NT2/D1 (cell line): ENCODE measurements around the gene OR4E2.

Source experiments
- DNase-seq: peaks from one replicate; pipeline ENCODE4 v3.0.0-alpha.2; 2011; ENCODE audit warnings: low read depth, low spot score
- H3K27me3 ChIP-seq: 2 replicates; pipeline ENCODE4 v1.6.0; 2011; ENCODE audit warnings: mild to moderate bottlenecking; ENCODE audit not compliant: insufficient read length, insufficient read depth
- H3K36me3 ChIP-seq: 2 replicates; pipeline ENCODE4 v1.6.1; 2011; ENCODE audit warnings: mild to moderate bottlenecking, low read length, mixed read lengths; ENCODE audit not compliant: insufficient read depth, insufficient read length
- H3K4me1 ChIP-seq: 2 replicates; pipeline ENCODE4 v1.5.1; 2011; ENCODE audit not compliant: insufficient read depth, insufficient read length
- H3K4me3 ChIP-seq: 2 replicates; pipeline ENCODE4 v1.5.1; 2011; ENCODE audit warnings: low read depth; ENCODE audit not compliant: insufficient read length
- H3K9ac ChIP-seq: 2 replicates; pipeline ENCODE4 v1.6.0; 2011; ENCODE audit warnings: low read depth; ENCODE audit not compliant: insufficient read length
- H3K9me3 ChIP-seq: 2 replicates; pipeline ENCODE4 v1.5.1; 2011; ENCODE audit warnings: mild to moderate bottlenecking, low read length; ENCODE audit not compliant: insufficient read depth
- SUZ12 ChIP-seq: IDR thresholded peaks from 2 replicates; pipeline ENCODE4 v1.6.1; 2011; ENCODE audit not compliant: insufficient read length, insufficient read depth; ENCODE audit errors: extremely low read depth
- YY1 ChIP-seq: IDR thresholded peaks from 2 replicates; pipeline ENCODE4 v1.6.1; 2011; ENCODE audit not compliant: insufficient read length, insufficient read depth
- ZNF274 ChIP-seq: IDR thresholded peaks from 2 replicates; pipeline ENCODE4 v1.6.1; 2011; ENCODE audit warnings: mild to moderate bottlenecking, low read depth, low read length

The OR4E2 gene

GRCh38 chr14:21668377-21668776, 14.7 kb downstream of the OR4E2 start:
- no peak for TF ChIP-seq SUZ12
- no peak for DNase-seq
- Histone ChIP-seq H3K9me3 (no peaks in the 10 kb centered on the region), H3K36me3 (no peaks in the 10 kb centered on the region), H3K4me3 (no peak overlapping the region), H3K9ac (no peak overlapping the region), H3K4me1 (no peaks in the 10 kb centered on the region), H3K27me3 (no peaks in the 10 kb centered on the region)

- no peak overlapping the region for H3K4me3 ChIP-seq
- no peak for DNase-seq
- no peak for TF ChIP-seq SUZ12
- no peak for TF ChIP-seq ZNF274
- TF ChIP-seq YY1: no peak
- H3K9me3 ChIP-seq: no peaks in the 10 kb centered on the region
- H3K4me1 ChIP-seq: no peaks in the 10 kb centered on the region
- no peak overlapping the region for H3K9ac ChIP-seq
- no peaks in the 10 kb centered on the region for H3K36me3 ChIP-seq
- no peaks in the 10 kb centered on the region for H3K27me3 ChIP-seq
Measured at GRCh38 chr14:21669284-21669683, 15.6 kb downstream of the OR4E2 start.

GRCh38 chr14:21671371-21671770, 17.7 kb downstream of the OR4E2 start:
- Histone ChIP-seq H3K27me3 (no peaks in the 10 kb centered on the region), H3K4me3 (no peak overlapping the region), H3K4me1 (no peaks in the 10 kb centered on the region), H3K36me3 (no peaks in the 10 kb centered on the region), H3K9ac (no peak overlapping the region), H3K9me3 (no peaks in the 10 kb centered on the region)
- DNase-seq: no peak
- no peak for TF ChIP-seq ZNF274
- TF ChIP-seq SUZ12: no peak
- no peak for TF ChIP-seq YY1

GRCh38 chr14:21672116-21672515, 18.5 kb downstream of the OR4E2 start:
- no peaks in the 10 kb centered on the region for H3K36me3 ChIP-seq
- no peaks in the 10 kb centered on the region for H3K4me1 ChIP-seq
- no peak overlapping the region for H3K4me3 ChIP-seq
- H3K9ac ChIP-seq: no peak overlapping the region
- TF ChIP-seq ZNF274 (no peak), YY1 (no peak), SUZ12 (no peak)
- no peak for DNase-seq
- H3K27me3 ChIP-seq: no peaks in the 10 kb centered on the region
- H3K9me3 ChIP-seq: no peaks in the 10 kb centered on the region

GRCh38 chr14:21673718-21674117, 20.1 kb downstream of the OR4E2 start, which contains the start of gene OR4E1:
Gene OR4E1, minus strand, starts transcription at chr14:21673818. Its CDS starts 2,883 bp downstream, at chr14:21670935.
- DNase-seq: no peak
- H3K27me3 ChIP-seq: no peaks in the 10 kb centered on the region

GRCh38 chr14:21675566-21675965, 21.9 kb downstream of the OR4E2 start:
- no peak for DNase-seq
- H3K4me3 ChIP-seq: no peak overlapping the region
- H3K27me3 ChIP-seq: no peaks in the 10 kb centered on the region
- no peaks in the 10 kb centered on the region for H3K9me3 ChIP-seq
- no peak overlapping the region for H3K9ac ChIP-seq
- TF ChIP-seq SUZ12 (no peak), ZNF274 (no peak), YY1 (no peak)
- H3K36me3 ChIP-seq: no peaks in the 10 kb centered on the region
- H3K4me1 ChIP-seq: no peaks in the 10 kb centered on the region

More at GRCh38 chr14:21673718-21674117, 20.1 kb downstream of the OR4E2 start, which contains the start of gene OR4E1:
- Histone ChIP-seq H3K4me3 (no peak within 1 kb of the TSS), H3K36me3 (no peaks in the 10 kb centered on the region), H3K4me1 (no peaks in the 10 kb centered on the region), H3K9ac (no peak within 1 kb of the TSS), H3K9me3 (no peaks in the 10 kb centered on the region)
- TF ChIP-seq SUZ12 (no peak), YY1 (no peak), ZNF274 (no peak)

- H3K9ac ChIP-seq: no peak overlapping the region
- no peaks in the 10 kb centered on the region for H3K4me1 ChIP-seq
- TF ChIP-seq YY1: no peak
- TF ChIP-seq ZNF274: no peak
- no peak for TF ChIP-seq SUZ12
- H3K4me3 ChIP-seq: no peak overlapping the region
- DNase-seq: no peak
- no peaks in the 10 kb centered on the region for H3K9me3 ChIP-seq
- H3K36me3 ChIP-seq: no peaks in the 10 kb centered on the region
- H3K27me3 ChIP-seq: no peaks in the 10 kb centered on the region
Measured at GRCh38 chr14:21680072-21680471, 26.4 kb downstream of the OR4E2 start.

- Histone ChIP-seq H3K4me1 (no peaks in the 10 kb centered on the region), H3K36me3 (no peaks in the 10 kb centered on the region), H3K9ac (no peak overlapping the region), H3K9me3 (no peaks in the 10 kb centered on the region), H3K27me3 (no peaks in the 10 kb centered on the region), H3K4me3 (no peak overlapping the region)
- no peak for DNase-seq
- TF ChIP-seq YY1 (no peak), ZNF274 (no peak), SUZ12 (no peak)
Measured at GRCh38 chr14:21686468-21686867, 32.8 kb downstream of the OR4E2 start.
